Measurements from ENCODE around the gene BICD2. TPM values are rescaled to one million over a fixed set of nuclear protein-coding genes. Genes with fewer than 3 reads are reported as not detected.
"Not testable (repeated sequence)": the region's sequence is repeated elsewhere in the genome, so short reads cannot be mapped to it uniquely, and the experiment has no call there.

The BICD2 gene
- total RNA-seq = 10 to 100 TPM; 21.6 to 32.1 (median 26.0) TPM
- 10 to 100 TPM; 22.4 to 44.4 (median 43.6) TPM for polyA plus RNA-seq
- long read RNA-seq, donor 1, full-length matches to known transcripts = 27 of 30 reads
- long read RNA-seq, donor 1, partial matches to known transcripts = 2 of 30 reads
- long read RNA-seq, donor 1, other reads (novel, unspliced or antisense) = 1 of 30 reads
- long read RNA-seq, donor 2, full-length matches to known transcripts = 81 of 121 reads
- long read RNA-seq, donor 2, partial matches to known transcripts = 33 of 121 reads
- long read RNA-seq, donor 2, other reads (novel, unspliced or antisense) = 7 of 121 reads

- peak within 1 kb of the TSS; percentile 99 for H3K27ac ChIP-seq
- intact Hi-C loops (cut with DNase I) = loop anchor here in 1 of 2 donors (2.0 kb wide), 1 partner anchor 94 kb away; the partner anchor contains the start of gene IPPK
- no peak for TF ChIP-seq CTCF (IDR thresholded peaks at IDR 0.05)
- peaks cover 50% of the 10 kb centered on the region for H3K4me1 ChIP-seq
- H3K27me3 ChIP-seq (ENCODE audit: insufficient read depth in 3 of 3, low read length in 2 of 3) = no peaks in the 10 kb centered on the region
- DNase-seq (no peak), ATAC-seq (no peak)
- 0 to 1% (median 1%) methylated on average over 28 to 74 of the region's 74 CpGs for WGBS, 3 donors
- no peaks in the 10 kb centered on the region for H3K9me3 ChIP-seq
- peak within 1 kb of the TSS; percentile 95 for H3K4me3 ChIP-seq
- H3K36me3 ChIP-seq (ENCODE audit: insufficient read depth in 1 of 2, low read depth in 1 of 2) = no peaks in the 10 kb centered on the region
Measured at GRCh38 chr9:92764381-92764987, at the start of gene BICD2. Gene BICD2 (minus strand): TSS chr9:92764833. CDS start chr9:92764744, 89 bp downstream.

- DNase-seq; H3K9me3 ChIP-seq; H3K4me3 ChIP-seq; H3K27ac ChIP-seq; ATAC-seq; intact Hi-C loops (cut with DNase I); H3K36me3 ChIP-seq (ENCODE audit: insufficient read depth in 1 of 2, low read depth in 1 of 2): not testable (repeated sequence)
- Histone ChIP-seq H3K27me3 (ENCODE audit: insufficient read depth in 3 of 3, low read length in 2 of 3) (peaks cover 0 to 93% (median 28%) of the 10 kb centered on the region in 3 donors), H3K4me1 (peaks cover 24% of the 10 kb centered on the region)
- WGBS, 3 donors = 8 to 9% (median 8%) methylated on average over 29 to 34 of the region's 34 CpGs
Measured at GRCh38 chr9:92809629-92810326, 45.1 kb upstream of the BICD2 start.

- peak; percentile 59 to 86 (median 78) for ATAC-seq
- 1 to 2% (median 1%) methylated on average over 59 to 60 of the region's 60 CpGs for WGBS, 3 donors
Measured at GRCh38 chr9:92808726-92809451, 44.3 kb upstream of the BICD2 start.

GRCh38 chr9:92807757-92808725 lies 43.4 kb upstream of the BICD2 start:
- Histone ChIP-seq H3K4me1 (peaks cover 24% of the 10 kb centered on the region), H3K27me3 (ENCODE audit: insufficient read depth in 3 of 3, low read length in 2 of 3) (peaks cover 0 to 96% (median 39%) of the 10 kb centered on the region in 3 donors), H3K9me3 (no peaks in the 10 kb centered on the region), H3K4me3 (peak overlapping the region; percentile 40), H3K27ac (no peak overlapping the region), H3K36me3 (ENCODE audit: insufficient read depth in 1 of 2, low read depth in 1 of 2) (no peaks in the 10 kb centered on the region)
- TF ChIP-seq CTCF (IDR thresholded peaks at IDR 0.05) = no peak
- ATAC-seq (peak; percentile 31 to 56 (median 50)), DNase-seq (peak in 1 of 2 donors; percentile 53)
- WGBS, 3 donors = 1 to 2% (median 2%) methylated on average over 70 to 76 of the region's 76 CpGs
- intact Hi-C loops (cut with DNase I) = no loop called here

More at GRCh38 chr9:92808726-92809451, 44.3 kb upstream of the BICD2 start:
- H3K4me1 ChIP-seq = peaks cover 24% of the 10 kb centered on the region
- intact Hi-C loops (cut with DNase I) = no loop called here
- no peaks in the 10 kb centered on the region for H3K9me3 ChIP-seq
- H3K27me3 ChIP-seq (ENCODE audit: insufficient read depth in 3 of 3, low read length in 2 of 3) = peaks cover 0 to 94% (median 35%) of the 10 kb centered on the region in 3 donors
- TF ChIP-seq CTCF (IDR thresholded peaks at IDR 0.05) = peak; percentile 9
- no peak overlapping the region for H3K27ac ChIP-seq
- peak; percentile 75 to 83 for DNase-seq
- H3K36me3 ChIP-seq (ENCODE audit: insufficient read depth in 1 of 2, low read depth in 1 of 2) = no peaks in the 10 kb centered on the region
- H3K4me3 ChIP-seq = peak overlapping the region; percentile 40

Data from psoas muscle (tissue), 8 donors.